ENCODE measurements around the gene FBXO33.

GRCh38 chr14:39381366-39381765 is 50.9 kb downstream of the FBXO33 start:
- TF ChIP-seq POLR2A (IDR thresholded peaks at IDR 0.05), result no peak
- TF ChIP-seq, protein P1, sequence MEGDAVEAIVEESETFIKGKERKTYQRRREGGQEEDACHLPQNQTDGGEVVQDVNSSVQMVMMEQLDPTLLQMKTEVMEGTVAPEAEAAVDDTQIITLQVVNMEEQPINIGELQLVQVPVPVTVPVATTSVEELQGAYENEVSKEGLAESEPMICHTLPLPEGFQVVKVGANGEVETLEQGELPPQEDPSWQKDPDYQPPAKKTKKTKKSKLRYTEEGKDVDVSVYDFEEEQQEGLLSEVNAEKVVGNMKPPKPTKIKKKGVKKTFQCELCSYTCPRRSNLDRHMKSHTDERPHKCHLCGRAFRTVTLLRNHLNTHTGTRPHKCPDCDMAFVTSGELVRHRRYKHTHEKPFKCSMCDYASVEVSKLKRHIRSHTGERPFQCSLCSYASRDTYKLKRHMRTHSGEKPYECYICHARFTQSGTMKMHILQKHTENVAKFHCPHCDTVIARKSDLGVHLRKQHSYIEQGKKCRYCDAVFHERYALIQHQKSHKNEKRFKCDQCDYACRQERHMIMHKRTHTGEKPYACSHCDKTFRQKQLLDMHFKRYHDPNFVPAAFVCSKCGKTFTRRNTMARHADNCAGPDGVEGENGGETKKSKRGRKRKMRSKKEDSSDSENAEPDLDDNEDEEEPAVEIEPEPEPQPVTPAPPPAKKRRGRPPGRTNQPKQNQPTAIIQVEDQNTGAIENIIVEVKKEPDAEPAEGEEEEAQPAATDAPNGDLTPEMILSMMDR (IDR thresholded peaks at IDR 0.05), result no peak

Data from thyroid gland (tissue), 4 donors.